ENCODE measurements around the gene KRT4. TPM values are rescaled to one million over a fixed set of nuclear protein-coding genes. Genes with fewer than 3 reads are reported as not detected.

KRT4 gene
- total and polyA plus RNA-seq, 2 experiments from 2014 or later, result 4.2 to 8.7 TPM

GRCh38 chr12:52759695-52760094, 54.2 kb downstream of the KRT4 start:
- no peaks in the 10 kb centered on the region for H3K4me1 ChIP-seq (ENCODE audit: insufficient read depth)
- H3K4me2 ChIP-seq, result no peak overlapping the region
- no peaks in the 10 kb centered on the region for H3K36me3 ChIP-seq (replicated peaks; ENCODE audit: insufficient read depth, low read depth)
- no peak overlapping the region for H3K27ac ChIP-seq
- no peaks in the 10 kb centered on the region for H3K79me2 ChIP-seq
- H4K20me1 ChIP-seq (ENCODE audit: insufficient read depth, poor library complexity, severe bottlenecking), result no peaks in the 10 kb centered on the region
- no peak for DNase-seq (ENCODE audit: low spot score)
- WGBS (ENCODE audit: low lambda C conversion rate, missing lambda C conversion rate), result 63% methylated on average over 2 of the region's 2 CpGs
- H2AFZ ChIP-seq, result no peak overlapping the region
- no peaks in the 10 kb centered on the region for H3K9me3 ChIP-seq (ENCODE audit: low read depth)
- H3K4me3 ChIP-seq, result no peak overlapping the region
- peaks cover 8% of the 10 kb centered on the region for H3K27me3 ChIP-seq
- no peaks in the 10 kb centered on the region for H3K9me2 ChIP-seq (replicated peaks; ENCODE audit: insufficient read depth)
- TF ChIP-seq CTCF (IDR thresholded peaks at IDR 0.05; ENCODE audit: poor library complexity) (no peak), EZH2 (IDR thresholded peaks at IDR 0.05; ENCODE audit: borderline replicate concordance) (no peak), EZH2phosphoT487 (IDR thresholded peaks at IDR 0.05; ENCODE audit: low read depth, severe bottlenecking, unreplicated experiment) (no peak)

DNA sequence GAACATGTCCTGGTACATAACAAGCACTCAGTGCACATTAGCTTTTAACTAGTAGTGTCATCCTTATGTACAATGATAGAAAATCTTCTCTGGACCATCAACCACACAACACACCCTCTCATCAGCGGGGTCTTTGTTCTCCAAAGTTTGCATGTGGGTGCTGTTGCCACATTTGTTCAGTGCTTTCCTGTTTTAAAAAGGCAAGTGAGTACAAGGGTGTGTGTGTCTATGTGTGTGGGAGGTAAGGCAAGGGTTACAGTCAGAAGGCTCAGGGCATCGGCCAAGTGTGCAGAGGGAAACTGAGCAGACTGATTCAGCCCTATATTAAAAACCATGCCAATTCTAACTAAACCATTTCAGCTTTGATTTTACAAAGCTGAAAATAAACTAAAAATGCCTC, 54.7 kb downstream of the KRT4 start:
- Histone ChIP-seq H4K20me1 (ENCODE audit: insufficient read depth, poor library complexity, severe bottlenecking) (no peaks in the 10 kb centered on the region), H3K4me2 (no peak overlapping the region), H3K27me3 (peaks cover 8% of the 10 kb centered on the region), H3K4me1 (ENCODE audit: insufficient read depth) (no peaks in the 10 kb centered on the region), H3K9me3 (ENCODE audit: low read depth) (no peaks in the 10 kb centered on the region), H3K79me2 (no peaks in the 10 kb centered on the region), H3K27ac (no peak overlapping the region), H3K36me3 (replicated peaks; ENCODE audit: insufficient read depth, low read depth) (no peaks in the 10 kb centered on the region), H2AFZ (no peak overlapping the region), H3K4me3 (no peak overlapping the region), H3K9me2 (replicated peaks; ENCODE audit: insufficient read depth) (no peaks in the 10 kb centered on the region)
- WGBS (ENCODE audit: low lambda C conversion rate, missing lambda C conversion rate), result 19% methylated on average over 2 of the region's 2 CpGs
- no peak for DNase-seq (ENCODE audit: low spot score)
- no peak for TF ChIP-seq CTCF (IDR thresholded peaks at IDR 0.05; ENCODE audit: poor library complexity)
- TF ChIP-seq EZH2 (IDR thresholded peaks at IDR 0.05; ENCODE audit: borderline replicate concordance), result no peak
- no peak for TF ChIP-seq EZH2phosphoT487 (IDR thresholded peaks at IDR 0.05; ENCODE audit: low read depth, severe bottlenecking, unreplicated experiment)

DNA sequence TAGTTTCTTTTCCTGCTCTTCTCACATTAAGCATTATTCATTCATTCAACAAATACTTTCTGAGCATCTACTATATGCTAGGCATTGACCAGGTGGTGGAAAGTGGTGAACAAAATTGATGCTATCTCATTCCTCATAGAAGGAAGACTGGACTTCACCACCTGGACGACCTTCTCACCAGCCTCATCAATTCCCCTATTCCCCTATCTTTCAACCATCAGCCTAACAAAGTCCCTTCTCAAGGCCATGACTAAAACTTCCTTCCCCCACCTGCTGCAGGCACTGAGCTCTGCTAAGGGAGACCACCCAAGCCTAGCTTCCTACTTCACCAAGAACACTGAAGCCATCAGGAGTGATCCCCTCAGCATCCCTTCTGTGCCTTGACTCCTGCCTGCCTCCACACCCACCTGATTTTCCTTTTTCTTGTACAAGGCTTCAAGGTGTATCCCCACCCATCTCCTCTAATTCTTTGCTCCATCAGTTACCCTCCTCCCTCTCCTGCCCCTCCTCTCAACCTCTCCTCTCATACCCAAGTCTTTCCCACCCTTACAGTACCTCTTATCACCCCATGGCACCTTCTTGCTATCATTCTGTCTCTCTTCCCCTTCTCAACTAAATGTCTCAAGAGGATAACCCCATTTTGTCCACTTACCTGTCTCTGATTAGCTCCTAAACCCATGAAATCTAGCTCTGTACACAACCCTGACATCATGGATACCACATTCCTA, 56.3 kb downstream of the KRT4 start:
- H3K27me3 ChIP-seq, result peaks cover 15% of the 10 kb centered on the region

More for the DNA sequence above, 56.3 kb downstream of the KRT4 start:
- Histone ChIP-seq H3K27ac (no peak overlapping the region), H3K36me3 (replicated peaks; ENCODE audit: insufficient read depth, low read depth) (no peaks in the 10 kb centered on the region), H3K9me2 (replicated peaks; ENCODE audit: insufficient read depth) (no peaks in the 10 kb centered on the region), H3K79me2 (no peaks in the 10 kb centered on the region), H3K4me2 (no peak overlapping the region), H3K4me1 (ENCODE audit: insufficient read depth) (no peaks in the 10 kb centered on the region), H3K9me3 (ENCODE audit: low read depth) (no peaks in the 10 kb centered on the region), H4K20me1 (ENCODE audit: insufficient read depth, poor library complexity, severe bottlenecking) (no peaks in the 10 kb centered on the region), H2AFZ (no peak overlapping the region), H3K4me3 (no peak overlapping the region)
- TF ChIP-seq CTCF (IDR thresholded peaks at IDR 0.05; ENCODE audit: poor library complexity) (no peak), EZH2phosphoT487 (IDR thresholded peaks at IDR 0.05; ENCODE audit: low read depth, severe bottlenecking, unreplicated experiment) (no peak), EZH2 (IDR thresholded peaks at IDR 0.05; ENCODE audit: borderline replicate concordance) (no peak)
- WGBS (ENCODE audit: low lambda C conversion rate, missing lambda C conversion rate), result 38% methylated on average over 1 of the region's 1 CpG
- no peak for DNase-seq (ENCODE audit: low spot score)

Small RNA genes within 50 kb of the gene (small RNA-seq; reads per million reads assigned to genes)
- gene AC107016.2, result not detected

Other genes starting within 250 kb of the KRT4 start
- gene KRT74, start 240.3 kb downstream of the KRT4 start, total RNA-seq, result not detected in 2 replicates
- not detected in 2 replicates for gene KRT74, start 240.3 kb downstream of the KRT4 start, polyA plus RNA-seq
- not detected in 2 replicates for gene KRT72, start 212.7 kb downstream of the KRT4 start, total RNA-seq
- not detected in 2 replicates for gene KRT72, start 212.7 kb downstream of the KRT4 start, polyA plus RNA-seq
- not detected in 2 replicates for gene KRT73, start 195.6 kb downstream of the KRT4 start, total RNA-seq
- not detected in 2 replicates for gene KRT73, start 195.6 kb downstream of the KRT4 start, polyA plus RNA-seq
- gene KRT2, start 161.9 kb downstream of the KRT4 start, total RNA-seq, result not detected in 2 replicates
- not detected in 2 replicates for gene KRT2, start 161.9 kb downstream of the KRT4 start, polyA plus RNA-seq
- 0.13 TPM in 1 of 2 replicates, not detected in the other for gene KRT1, start 133.7 kb downstream of the KRT4 start, total RNA-seq
- gene KRT1, start 133.7 kb downstream of the KRT4 start, polyA plus RNA-seq, result not detected in 2 replicates
- not detected in 2 replicates for gene KRT77, start 110.6 kb downstream of the KRT4 start, total RNA-seq
- gene KRT77, start 110.6 kb downstream of the KRT4 start, polyA plus RNA-seq, result not detected in 2 replicates
- gene KRT76, start 36.8 kb downstream of the KRT4 start, total RNA-seq, result not detected in 2 replicates
- not detected in 2 replicates for gene KRT76, start 36.8 kb downstream of the KRT4 start, polyA plus RNA-seq
- not detected in 2 replicates for gene KRT3, start 18.0 kb downstream of the KRT4 start, total RNA-seq
- gene KRT3, start 18.0 kb downstream of the KRT4 start, polyA plus RNA-seq, result 0.43 TPM in 1 of 2 replicates, not detected in the other
- gene KRT79, start 20.2 kb upstream of the KRT4 start, total RNA-seq, result 0.07 TPM in 1 of 2 replicates, not detected in the other
- 0.44 TPM in 1 of 2 replicates, not detected in the other for gene KRT79, start 20.2 kb upstream of the KRT4 start, polyA plus RNA-seq
- gene KRT78, start 34.9 kb upstream of the KRT4 start, total RNA-seq, result 0.08 TPM in 1 of 2 replicates, not detected in the other
- not detected in 2 replicates for gene KRT78, start 34.9 kb upstream of the KRT4 start, polyA plus RNA-seq
- 1,376 and 1,381 TPM in 2 replicates for gene KRT8, start 91.0 kb upstream of the KRT4 start, total RNA-seq
- 2,058 and 2,283 TPM in 2 replicates for gene KRT8, start 91.0 kb upstream of the KRT4 start, polyA plus RNA-seq
- 676 and 753 TPM in 2 replicates for gene KRT18, start 135.0 kb upstream of the KRT4 start, total RNA-seq
- 1,621 and 1,849 TPM in 2 replicates for gene KRT18, start 135.0 kb upstream of the KRT4 start, polyA plus RNA-seq
- gene EIF4B, start 192.3 kb upstream of the KRT4 start, total RNA-seq, result 435 and 449 TPM in 2 replicates
- 53.5 and 65.1 TPM in 2 replicates for gene EIF4B, start 192.3 kb upstream of the KRT4 start, polyA plus RNA-seq
- 15.9 and 16.9 TPM in 2 replicates for gene TNS2, start 235.9 kb upstream of the KRT4 start, total RNA-seq
- gene TNS2, start 235.9 kb upstream of the KRT4 start, polyA plus RNA-seq, result 32.2 and 41.8 TPM in 2 replicates